ENCODE data around the gene DEUP1.

- TF ChIP-seq CTCF (IDR thresholded peaks at IDR 0.05) (no peak), POLR2A (IDR thresholded peaks at IDR 0.05) (no peak)
Observed at GRCh38 chr11:93432247-93432646, 101.7 kb downstream of the DEUP1 start.
